HG03439 (cell line): ENCODE results near the gene C1QL2.

Experiments
- ATAC-seq: cut with Tn5 transposase; IDR thresholded peaks from one replicate; pipeline ENCODE4 v1.9.1; 2021; ENCODE audit warnings: mild to moderate bottlenecking, moderate library complexity; ENCODE audit not compliant: unreplicated experiment

C1QL2 gene

DNA sequence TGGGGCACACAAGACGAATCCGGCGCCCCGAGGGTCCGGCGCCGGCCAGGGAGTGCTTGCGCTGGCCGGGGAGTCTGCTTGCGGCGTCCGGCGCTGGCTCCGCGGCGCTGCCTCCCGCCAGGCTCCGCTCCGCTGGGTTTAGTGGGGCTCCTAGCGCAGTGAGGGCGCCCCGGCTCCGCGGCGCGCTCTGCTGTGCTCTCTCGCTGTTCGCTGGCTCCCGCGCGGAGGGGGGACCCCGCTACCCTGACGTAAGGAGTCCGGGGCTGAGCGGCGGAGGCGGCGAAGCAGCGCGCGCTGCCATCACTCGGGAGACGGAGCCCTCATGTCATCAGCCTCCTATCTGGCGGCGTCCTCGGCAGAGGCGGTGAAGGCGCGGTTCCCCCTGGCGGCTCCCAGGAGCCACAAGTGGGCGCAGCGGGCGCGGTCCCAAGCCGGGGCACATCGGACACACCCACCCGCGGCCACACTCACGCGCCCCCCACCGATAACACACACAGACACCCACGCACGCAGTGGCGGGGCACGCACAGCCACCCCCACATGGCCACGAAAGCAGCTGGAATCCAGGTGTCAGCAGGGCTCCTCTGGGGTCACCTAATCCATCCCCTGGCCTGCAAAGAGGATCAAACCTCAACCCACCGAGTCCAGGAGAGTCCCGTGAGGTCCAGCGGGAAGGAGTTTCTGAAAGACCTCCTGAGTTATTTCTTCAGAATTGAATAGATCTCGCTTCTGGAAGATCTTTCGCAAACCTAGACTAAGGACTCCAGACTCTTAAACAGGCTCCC, at the start of gene C1QL2:
C1QL2 (minus strand) TSS at position 189 of the 785 bp plus-strand sequence. CDS start 482 bp downstream, outside the sequence.
- ATAC-seq: no peak

DNA sequence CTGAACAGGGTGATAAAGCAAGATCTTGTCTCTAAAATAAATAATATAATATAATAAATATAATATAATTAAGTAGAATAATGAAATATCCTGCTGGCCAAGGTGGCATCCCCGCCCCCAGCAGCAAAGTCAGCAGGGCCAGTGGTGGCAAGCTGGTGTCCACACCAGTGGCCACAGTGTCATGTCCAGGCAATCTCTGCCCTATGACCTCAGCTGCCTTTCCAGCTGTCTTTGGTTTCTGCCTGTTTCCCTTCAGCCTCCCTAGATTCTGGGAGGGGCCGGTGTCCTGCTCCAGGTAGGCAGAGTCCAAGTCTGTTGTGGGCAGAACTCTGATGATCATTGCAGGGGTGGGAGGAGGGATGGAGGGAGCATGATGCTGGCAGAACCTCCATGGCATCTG, 48.9 kb upstream of the C1QL2 start:
- ATAC-seq: no peak

DNA sequence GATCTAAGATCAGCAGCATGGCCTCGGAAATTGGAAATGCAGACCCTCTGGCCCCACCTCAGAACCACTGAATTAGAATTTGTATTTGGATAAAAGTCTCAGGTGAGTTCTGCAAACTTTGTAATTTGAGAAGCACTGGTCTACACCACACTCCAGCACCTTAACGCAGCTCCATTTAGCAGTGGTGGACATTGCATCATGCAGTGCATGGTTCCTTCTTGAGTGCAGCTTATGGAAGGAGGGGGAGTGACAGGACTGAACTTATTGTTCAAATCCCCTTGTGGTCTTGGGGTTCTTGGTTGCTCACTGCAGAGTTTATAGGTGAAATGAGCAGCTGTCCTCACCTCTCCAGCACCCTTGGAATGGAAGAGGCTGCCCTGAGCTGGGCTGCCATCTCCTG, 47.6 kb upstream of the C1QL2 start:
- ATAC-seq: no peak

DNA sequence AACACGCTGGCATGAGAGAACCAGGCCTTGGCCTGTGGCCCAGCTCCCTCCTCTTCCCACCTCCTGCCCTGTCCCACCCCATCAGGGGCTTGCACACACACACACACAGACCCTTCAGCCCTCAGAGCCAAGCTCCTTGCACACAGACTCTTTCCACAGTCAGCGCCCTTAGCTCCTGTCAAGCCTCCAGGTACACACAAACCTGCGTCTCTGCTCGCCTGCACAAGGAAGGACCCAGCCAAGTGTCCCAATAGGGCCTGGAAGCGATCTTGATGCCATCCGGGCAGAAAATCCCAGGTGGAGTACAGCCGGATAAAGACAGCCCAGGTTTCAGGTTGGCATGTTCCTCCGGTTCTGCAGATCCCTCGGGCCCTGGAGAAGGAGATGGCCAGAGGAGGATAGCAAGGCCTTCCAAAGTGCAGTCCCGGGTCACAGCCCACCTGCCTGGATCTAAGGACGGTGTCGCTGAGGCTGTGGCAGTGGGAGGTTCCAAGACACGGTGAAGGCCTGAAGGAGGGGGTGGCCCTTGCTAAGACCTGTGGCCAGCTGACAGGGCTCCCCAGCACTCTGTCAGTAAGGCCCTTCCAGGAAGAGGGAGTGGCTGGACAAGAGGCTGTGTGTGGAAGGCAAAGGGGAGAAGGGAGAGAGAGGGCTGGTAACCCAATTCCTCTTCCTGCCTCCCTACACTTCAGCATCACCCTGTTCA, 46.6 kb upstream of the C1QL2 start:
- no peak for ATAC-seq

DNA sequence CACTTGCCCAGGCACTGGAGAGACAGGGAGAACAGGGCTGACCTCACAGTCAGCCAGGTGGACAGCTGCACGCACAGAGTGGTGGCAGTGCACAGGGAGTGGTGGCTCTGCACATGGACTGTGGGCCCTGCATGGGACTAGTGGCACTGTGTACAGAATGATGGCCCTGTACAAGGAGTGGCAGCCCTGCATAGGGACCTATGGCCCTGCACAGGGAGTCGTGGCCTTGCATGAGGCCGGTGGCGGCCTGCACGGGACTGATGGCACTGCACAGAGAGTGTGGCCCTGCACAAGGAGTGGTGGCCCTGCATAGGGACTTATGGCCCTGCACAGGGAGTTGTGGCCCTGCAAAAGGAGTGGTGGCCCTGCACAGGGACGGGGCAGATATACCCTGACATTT, 46.0 kb upstream of the C1QL2 start:
- ATAC-seq: no peak

DNA sequence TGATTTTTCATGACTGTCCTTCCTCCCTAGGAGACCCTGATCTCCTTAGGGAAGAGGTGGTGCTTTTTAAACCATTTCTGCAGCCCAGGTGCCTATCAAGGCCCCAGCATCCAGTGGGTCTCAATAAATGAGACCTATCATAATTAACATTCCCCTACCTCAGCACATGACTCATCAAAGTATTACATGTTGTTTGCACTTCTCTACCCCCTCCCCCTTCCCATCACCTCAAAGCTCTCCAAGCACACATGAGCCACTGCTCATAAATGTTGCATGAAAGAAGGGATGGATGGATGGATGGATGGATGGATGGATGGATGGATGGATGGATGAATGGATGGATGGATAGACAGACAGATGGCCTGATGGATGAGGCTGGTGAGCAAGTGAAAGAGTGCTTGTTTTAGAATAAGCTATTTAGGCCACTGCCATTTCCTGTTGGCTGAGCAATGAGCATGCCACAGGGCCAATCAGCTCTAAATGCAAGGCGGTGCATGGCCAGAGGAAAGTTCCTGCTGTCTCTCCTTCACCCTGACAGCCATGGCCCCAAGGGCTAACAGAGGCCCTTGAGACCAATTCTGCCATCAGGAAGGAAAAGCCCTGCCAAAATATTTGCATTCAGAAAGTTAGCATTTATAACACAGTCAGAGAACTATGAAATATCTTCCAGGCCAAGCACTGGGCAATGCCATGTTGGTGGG, 44.2 kb upstream of the C1QL2 start:
- no peak for ATAC-seq

DNA sequence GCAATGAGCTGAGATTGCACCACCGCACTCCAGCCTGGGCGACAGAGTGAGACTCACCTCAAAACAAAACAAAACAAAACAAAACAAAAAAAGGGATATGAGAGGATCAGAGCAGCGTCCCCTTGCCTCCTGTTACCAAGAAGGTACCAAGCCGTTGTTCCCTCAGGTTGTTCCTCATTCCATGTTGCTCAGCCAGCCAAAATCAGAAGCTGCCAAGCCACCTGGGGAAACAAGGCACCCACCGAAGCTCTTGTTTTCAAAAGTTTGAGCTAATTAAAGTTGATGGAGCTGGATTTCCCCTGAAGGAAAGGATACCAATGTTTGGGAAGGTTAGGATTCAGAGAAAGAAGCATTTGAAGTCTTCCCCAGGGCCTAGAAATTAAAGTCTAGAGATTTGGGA, 43.3 kb upstream of the C1QL2 start:
- no peak for ATAC-seq

DNA sequence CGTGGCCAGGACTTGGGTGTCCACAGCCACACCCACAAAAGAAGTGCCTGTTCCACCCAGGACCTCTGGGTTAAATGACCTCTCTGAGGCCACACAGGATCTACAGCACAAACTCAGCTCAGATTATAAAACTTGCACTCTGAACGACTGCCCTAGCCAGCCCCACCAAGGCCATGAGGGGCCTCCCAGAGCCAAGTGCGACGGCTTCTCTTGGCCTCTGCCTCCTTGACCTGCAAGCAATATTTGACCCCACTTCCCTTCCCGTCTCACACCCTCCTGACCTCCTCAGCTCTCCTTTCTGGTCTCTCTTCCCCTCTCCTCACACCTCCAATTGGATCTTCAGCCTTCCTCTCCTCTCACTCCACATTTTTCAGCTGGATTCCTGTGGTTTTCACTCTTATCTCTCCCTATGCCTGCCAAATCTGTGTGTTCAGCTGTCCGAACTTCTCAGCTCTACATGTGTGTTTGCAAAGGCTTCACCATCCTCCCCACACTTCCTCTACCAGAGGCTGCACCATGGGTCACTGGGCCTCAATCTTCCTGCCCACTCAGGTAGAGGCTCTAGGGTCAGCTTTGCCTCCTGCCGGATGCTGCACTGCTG, 39.8 kb upstream of the C1QL2 start:
- ATAC-seq: no peak

DNA sequence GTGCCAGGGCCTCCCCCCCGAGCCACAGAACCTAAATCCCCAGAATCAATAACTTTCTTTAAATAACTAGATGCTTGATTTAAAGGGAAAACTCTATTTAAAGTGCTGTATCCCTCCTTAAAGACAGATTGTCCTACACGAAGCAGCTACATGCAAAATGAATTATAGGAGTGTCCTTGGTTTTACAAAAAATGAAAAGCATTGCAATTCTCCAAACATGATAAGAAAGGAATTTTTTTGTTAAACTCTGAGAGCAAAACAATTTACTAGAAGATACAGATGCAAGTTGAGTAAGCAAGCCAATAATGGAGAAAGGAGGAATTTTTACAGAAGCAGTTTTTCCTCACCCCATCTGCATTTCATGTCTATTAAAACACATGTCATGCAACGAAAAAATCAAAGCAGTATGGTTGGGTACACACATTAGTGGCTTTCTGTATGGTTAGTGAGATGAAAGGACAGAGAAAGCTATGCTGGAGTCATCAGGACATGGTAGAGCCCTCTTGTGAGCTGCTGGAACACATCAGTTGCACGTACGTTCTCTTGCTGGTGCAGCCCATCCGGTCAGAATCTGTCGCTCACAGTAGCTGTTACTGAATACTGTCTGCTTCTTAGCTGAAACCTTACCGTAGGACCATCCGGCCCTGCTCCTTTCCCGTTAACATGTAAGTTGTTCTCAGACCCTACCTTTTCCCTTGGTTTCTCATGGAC, 39.1 kb upstream of the C1QL2 start:
- no peak for ATAC-seq

DNA sequence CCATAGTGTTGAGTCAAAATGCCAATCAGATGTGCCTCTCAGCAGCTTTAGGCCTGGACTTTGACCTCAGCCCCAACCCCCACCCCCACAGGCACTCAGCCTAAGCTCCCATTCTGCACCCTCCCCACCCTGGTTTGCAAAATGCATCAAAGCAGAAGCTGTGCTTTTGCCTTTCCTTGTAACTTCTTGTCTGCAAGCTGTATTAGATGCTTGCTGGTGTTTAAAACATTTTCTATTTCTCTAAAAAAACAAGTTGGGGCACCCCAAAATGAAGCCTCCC, 38.5 kb upstream of the C1QL2 start:
- ATAC-seq: no peak

DNA sequence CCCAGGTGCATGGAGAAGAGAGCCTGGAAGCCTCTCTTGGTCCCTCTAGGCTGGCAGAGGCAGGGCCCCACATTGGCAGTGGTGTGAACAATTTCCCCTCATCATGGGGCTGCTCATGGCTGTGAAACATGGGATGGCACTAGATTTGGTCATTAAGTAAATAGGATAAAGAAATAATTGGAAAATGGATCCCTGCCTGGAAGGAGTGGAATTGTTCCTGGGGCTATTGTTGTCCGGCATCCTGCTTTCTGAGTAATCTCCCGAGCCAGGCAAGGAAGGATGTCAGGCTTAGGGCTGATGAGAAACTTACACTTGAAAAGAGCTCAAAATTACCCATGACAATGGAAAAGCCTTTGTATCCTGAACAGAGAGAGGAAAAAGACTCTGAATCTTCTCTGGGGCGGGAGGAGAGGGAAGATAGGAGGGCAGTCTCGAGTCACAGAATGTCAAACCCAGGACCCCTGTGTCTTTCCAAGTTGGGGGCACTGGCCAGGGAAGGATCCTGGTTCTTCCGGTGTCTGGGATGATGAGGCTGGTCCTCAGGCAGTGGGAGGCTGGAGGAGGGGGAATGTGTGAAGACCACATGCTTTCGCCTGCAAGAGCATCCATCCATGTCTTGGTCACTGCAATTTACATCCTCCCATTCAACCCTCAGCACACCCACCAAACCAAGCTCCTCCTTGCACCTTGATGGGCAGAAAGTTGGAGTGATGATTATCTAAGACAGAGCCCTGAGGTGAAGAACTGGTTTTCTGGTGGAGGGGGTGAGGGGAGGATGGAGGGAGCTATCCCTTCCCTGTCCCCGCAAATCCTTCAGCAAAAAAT, 38.0 kb upstream of the C1QL2 start:
- ATAC-seq: no peak

DNA sequence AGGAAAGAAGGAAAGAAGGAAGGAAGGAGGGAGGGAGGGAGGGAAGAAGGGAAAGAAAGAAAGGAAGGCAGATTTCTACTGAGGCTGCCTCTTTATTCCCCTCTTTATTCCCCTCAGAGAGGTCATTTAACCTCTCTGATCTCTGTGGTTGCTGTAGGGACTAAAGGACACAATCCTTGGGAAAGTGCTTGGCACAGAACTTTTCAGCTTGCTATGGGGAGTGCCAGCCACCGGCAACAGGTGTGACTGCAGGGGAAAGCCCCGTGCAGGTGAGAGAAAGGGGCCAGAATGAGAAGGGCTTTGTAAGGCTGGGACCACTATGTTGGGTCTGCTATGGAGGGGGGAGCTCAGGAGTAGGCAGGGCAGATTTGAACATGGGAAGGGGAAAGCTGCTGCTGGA, 37.3 kb upstream of the C1QL2 start:
- ATAC-seq: no peak

DNA sequence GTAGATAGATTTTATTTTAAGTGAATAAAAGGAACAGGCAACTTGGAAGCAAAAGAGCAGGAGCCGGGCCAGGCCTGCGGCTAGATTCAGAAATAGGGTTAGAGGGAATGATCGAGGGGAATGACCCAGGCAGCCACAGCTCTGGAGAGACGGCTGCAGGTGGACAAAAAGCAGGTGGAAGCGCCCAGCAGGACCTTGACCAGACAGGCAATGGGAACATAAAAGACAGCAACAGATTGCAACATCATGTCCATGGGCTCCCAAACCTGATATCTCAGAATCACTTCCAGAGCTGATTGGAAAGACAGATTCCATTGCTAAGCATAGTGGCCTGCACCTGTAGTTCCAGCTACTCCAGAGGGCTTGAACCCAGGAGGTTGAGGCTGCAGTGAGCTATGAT, 36.5 kb upstream of the C1QL2 start:
- ATAC-seq: no peak

DNA sequence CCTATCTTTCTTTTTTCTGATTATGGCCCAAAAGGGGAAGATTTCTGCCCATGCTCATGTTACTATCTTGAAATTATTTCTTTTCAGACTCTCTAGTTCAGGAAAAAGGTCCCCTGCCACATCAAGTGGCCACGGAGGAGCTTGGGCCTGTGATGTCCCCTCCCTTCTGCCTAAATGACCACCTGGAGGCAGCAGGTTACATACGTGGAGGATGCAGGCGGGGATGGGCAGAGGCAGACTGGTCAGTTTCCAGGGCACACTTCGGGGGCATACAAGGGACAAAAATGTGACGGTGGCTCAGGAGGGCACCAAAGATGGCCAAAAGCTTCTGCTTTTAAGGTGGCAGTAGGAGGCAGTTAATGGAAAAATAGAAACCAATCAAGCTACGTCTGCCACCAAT, 34.3 kb upstream of the C1QL2 start:
- ATAC-seq: no peak

DNA sequence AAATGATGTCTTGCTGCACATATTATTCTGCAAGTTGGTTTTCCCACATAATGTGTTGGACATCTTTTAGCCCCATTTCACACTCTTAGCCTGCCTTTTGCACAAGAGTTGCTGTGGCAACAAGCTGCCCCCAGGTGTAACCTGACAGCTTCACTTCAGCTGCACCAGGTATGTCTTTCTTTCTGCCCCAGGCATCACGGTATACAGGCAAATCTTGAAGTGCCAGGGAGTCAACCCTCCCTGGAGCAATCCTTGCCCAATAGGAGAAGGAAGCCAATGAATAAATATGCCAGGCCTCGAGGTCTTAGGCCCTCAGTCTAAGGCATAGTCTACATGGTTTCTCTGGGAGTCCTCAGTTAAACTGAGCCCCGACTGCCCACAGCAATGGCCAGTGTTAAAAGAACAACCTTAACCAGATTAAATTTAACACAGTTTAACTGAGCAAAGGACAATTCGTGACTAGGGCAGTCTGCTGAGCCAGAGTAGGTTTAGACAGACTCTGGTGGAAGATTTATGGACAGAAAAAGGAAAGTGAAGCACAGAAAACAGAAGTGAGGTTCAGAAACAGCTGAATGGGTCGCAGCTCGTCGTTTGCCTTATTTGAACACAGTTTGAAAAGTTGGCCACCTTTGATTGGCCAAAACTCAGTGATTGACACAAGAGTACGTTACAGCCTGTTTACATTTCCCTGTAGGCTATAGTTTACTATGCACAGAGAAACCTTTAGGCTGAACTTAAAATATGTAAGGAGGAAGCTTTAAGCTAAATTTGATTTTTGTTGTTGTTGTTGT, 32.0 kb upstream of the C1QL2 start:
- no peak for ATAC-seq

DNA sequence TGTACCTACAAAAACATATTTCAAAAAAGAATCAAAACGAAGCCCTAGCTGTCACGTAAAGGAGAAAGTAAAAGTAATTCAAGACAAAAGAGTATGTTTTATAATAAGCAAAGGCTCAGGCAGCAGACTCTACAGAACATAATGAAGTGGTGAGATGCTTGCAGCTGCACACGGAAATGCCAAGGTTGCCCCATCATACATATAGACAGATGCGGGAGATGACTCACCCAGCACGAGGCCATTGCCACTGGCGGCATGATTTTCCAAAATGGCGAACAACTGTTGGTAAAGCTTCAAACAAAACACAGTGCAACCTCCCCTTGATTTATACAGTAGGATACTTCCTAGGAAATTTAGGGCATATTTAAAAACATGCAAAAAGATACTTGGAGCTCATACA, 26.0 kb upstream of the C1QL2 start:
- no peak for ATAC-seq

DNA sequence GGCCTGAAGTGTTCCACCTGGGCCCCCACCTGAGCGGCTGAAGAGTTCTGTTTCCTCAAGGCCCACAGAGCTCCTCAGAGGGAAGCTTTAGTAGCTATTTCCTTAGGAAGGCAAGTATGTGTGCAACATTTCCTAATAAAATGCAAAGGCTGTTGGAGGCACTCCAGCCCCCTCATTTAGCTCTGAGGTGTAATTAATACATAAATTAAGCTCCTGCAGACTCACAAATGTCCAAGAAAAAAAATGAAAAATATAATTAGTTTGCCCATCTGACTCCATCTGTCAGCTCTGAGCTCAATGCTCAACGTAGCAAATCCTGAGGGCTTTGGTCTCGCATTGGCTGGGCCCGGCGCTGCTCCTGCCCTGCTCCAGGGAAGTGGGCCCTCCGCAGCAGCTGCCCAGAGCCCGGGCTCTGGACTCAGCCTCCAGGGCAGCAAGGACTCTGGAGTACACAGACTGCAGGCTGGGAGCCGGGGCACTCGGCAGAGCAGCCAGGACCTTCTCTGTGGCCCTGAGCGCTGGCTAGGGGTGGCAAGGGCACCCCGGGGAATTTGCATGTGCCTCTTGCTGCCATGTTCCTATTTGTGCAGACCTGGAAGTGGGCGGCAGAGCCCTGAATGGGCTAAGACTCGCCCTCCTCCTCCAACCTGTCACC, 23.4 kb upstream of the C1QL2 start:
- ATAC-seq: no peak

DNA sequence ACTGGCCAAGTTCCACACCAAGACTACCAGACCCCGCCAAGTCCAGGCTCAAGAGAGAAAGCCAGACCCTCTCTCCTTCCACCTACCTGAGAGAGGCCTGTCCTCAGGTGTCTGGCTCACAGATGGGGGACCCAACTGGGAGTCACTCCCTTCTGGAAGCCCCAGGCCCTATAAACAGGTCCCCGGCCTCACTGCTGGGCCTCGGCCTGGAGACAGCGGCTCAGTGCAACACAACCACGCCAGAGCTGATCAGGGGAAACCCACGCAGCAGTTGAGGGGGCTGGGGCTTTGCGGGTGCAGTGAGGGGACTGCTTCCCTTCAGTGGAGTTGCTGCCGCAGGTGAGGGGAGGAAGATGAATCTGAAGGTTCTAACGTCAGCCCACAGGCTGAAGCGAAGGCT, 22.8 kb upstream of the C1QL2 start:
- no peak for ATAC-seq

DNA sequence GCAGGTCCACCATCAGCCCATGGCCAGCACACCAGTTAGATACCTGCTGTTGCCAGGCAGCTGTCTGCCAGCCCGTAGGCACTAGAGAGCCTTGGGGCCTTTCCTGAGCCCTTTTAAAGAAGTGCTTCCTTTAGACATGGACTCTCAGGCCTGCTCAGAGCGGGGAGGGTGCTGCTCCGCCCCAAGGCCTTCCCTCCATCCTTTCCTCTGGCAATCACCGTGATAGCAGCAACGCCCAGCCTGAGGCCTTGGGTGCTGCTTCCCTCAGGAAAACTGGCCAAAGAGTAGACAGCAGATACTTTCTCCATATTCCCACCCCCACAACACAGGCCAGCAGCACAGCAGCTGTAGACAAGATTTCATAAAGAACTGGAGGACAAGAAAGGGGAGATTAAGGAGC, 22.3 kb upstream of the C1QL2 start:
- ATAC-seq: no peak
